C4-2B (cell line): ENCODE data around the gene CFAP44.

Experiments used
- ZFX ChIP-seq: fragments of 450-650 bp; IDR thresholded peaks from 2 replicates; pipeline ENCODE4 v1.6.1; 2017
- TF ChIP-seq, protein P1 (sequence below): fragments of 450-650 bp; conservative IDR thresholded peaks from 2 replicates; pipeline ENCODE4 v1.5.1; 2017; ENCODE audit warnings: mild to moderate bottlenecking

DNA sequence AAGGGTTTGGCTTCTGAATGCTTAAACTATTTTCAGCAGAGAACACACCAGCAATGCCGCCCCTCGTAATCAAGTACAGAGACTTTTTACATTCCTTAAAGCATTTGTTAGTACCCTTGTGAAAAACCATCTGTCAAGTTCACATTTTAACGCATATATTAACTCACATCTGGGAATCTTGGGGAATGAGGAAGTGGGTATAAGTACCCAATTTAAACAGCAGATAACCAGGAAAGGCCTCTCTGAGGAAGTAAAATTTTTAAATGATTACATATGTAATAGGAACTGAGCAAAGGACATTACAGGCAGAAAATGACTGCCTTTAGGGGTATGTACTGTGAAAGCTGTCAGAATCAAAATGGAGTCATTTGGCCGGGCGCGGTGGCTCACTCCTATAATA lies 12.8 kb upstream of the CFAP44 start:
- TF ChIP-seq, protein P1, sequence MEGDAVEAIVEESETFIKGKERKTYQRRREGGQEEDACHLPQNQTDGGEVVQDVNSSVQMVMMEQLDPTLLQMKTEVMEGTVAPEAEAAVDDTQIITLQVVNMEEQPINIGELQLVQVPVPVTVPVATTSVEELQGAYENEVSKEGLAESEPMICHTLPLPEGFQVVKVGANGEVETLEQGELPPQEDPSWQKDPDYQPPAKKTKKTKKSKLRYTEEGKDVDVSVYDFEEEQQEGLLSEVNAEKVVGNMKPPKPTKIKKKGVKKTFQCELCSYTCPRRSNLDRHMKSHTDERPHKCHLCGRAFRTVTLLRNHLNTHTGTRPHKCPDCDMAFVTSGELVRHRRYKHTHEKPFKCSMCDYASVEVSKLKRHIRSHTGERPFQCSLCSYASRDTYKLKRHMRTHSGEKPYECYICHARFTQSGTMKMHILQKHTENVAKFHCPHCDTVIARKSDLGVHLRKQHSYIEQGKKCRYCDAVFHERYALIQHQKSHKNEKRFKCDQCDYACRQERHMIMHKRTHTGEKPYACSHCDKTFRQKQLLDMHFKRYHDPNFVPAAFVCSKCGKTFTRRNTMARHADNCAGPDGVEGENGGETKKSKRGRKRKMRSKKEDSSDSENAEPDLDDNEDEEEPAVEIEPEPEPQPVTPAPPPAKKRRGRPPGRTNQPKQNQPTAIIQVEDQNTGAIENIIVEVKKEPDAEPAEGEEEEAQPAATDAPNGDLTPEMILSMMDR = no peak
- no peak for TF ChIP-seq ZFX
